Neural progenitor cell (in vitro differentiated cells): ENCODE measurements around the gene PRRX1.

Experiments used
- EZH2 ChIP-seq: fragments of 200-600 bp; sonication (generic); IDR thresholded peaks from 2 replicates; pipeline ENCODE4 v1.6.1; 2017; ENCODE audit warnings: antibody characterized with exemption, mild to moderate bottlenecking, moderate library complexity
- EZH2phosphoT487 ChIP-seq: fragments of 200-600 bp; sonication (generic); IDR thresholded peaks from 2 replicates; pipeline ENCODE4 v1.6.1; 2017; ENCODE audit warnings: antibody characterized with exemption
- TF ChIP-seq, protein P1 (sequence below): fragments of 200-600 bp; sonication (generic); IDR thresholded peaks from 2 replicates; pipeline ENCODE4 v1.5.1; 2017; ENCODE audit warnings: antibody characterized with exemption, mild to moderate bottlenecking

DNA sequence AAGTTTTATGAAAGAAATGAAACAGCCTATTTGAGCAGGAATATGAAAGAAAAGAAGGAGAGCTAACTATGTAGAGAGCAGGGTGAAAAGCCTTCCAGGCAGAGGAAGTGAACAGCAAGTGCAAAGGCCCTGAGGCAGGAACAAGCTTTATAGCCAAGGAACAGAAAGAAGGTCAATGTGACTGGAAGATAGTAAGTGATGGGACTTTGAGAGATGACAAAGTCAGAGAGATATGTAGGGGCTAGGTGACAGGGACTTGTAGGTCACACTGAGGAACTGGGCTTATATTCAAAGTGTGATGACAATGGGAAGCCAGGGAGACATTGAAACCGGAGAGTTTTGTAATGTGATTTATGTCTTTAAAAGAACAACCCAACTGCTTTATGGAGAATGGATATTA, 18.9 kb downstream of the PRRX1 start:
- TF ChIP-seq, protein P1, sequence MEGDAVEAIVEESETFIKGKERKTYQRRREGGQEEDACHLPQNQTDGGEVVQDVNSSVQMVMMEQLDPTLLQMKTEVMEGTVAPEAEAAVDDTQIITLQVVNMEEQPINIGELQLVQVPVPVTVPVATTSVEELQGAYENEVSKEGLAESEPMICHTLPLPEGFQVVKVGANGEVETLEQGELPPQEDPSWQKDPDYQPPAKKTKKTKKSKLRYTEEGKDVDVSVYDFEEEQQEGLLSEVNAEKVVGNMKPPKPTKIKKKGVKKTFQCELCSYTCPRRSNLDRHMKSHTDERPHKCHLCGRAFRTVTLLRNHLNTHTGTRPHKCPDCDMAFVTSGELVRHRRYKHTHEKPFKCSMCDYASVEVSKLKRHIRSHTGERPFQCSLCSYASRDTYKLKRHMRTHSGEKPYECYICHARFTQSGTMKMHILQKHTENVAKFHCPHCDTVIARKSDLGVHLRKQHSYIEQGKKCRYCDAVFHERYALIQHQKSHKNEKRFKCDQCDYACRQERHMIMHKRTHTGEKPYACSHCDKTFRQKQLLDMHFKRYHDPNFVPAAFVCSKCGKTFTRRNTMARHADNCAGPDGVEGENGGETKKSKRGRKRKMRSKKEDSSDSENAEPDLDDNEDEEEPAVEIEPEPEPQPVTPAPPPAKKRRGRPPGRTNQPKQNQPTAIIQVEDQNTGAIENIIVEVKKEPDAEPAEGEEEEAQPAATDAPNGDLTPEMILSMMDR = no peak
- no peak for TF ChIP-seq EZH2
- TF ChIP-seq EZH2phosphoT487 = no peak
